ENCODE results near the gene MORN1. TPM values are rescaled to one million over a fixed set of nuclear protein-coding genes. Genes with fewer than 3 reads are reported as not detected.

The MORN1 gene
- total RNA-seq, 6 experiments from 2014 or later, result 3.1 to 7.1 (median 4.5) TPM

- Histone ChIP-seq H3K4me1 (no peaks in the 10 kb centered on the region), H3K36me3 (no peaks in the 10 kb centered on the region), H3K27ac (no peak overlapping the region), H3K27me3 (no peaks in the 10 kb centered on the region), H3K9me3 (no peaks in the 10 kb centered on the region), H3K4me3 (no peak overlapping the region)
- WGBS (ENCODE audit: insufficient coverage, low coverage, low lambda C conversion rate, missing lambda C conversion rate), result no CpG with 5 or more reads among the region's 16 CpGs
- TF ChIP-seq, protein P1, sequence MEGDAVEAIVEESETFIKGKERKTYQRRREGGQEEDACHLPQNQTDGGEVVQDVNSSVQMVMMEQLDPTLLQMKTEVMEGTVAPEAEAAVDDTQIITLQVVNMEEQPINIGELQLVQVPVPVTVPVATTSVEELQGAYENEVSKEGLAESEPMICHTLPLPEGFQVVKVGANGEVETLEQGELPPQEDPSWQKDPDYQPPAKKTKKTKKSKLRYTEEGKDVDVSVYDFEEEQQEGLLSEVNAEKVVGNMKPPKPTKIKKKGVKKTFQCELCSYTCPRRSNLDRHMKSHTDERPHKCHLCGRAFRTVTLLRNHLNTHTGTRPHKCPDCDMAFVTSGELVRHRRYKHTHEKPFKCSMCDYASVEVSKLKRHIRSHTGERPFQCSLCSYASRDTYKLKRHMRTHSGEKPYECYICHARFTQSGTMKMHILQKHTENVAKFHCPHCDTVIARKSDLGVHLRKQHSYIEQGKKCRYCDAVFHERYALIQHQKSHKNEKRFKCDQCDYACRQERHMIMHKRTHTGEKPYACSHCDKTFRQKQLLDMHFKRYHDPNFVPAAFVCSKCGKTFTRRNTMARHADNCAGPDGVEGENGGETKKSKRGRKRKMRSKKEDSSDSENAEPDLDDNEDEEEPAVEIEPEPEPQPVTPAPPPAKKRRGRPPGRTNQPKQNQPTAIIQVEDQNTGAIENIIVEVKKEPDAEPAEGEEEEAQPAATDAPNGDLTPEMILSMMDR (IDR thresholded peaks at IDR 0.05), result no peak
- TF ChIP-seq POLR2A (IDR thresholded peaks at IDR 0.05), result no peak
- ATAC-seq (no peak), DNase-seq (no peak)
- intact Hi-C loops (cut with DNase I), result loop anchor here in 1 of 2 donors (10.0 kb wide), 1 partner anchor 174 kb away; no protein-coding TSS in a partner anchor
Measured at GRCh38 chr1:2431103-2431502, 39.7 kb upstream of the MORN1 start.

- intact Hi-C loops (cut with DNase I), result loop anchor here in 1 of 2 donors (10.0 kb wide), 1 partner anchor 174 kb away; no protein-coding TSS in a partner anchor
- no peaks in the 10 kb centered on the region for H3K4me1 ChIP-seq
- no peaks in the 10 kb centered on the region for H3K36me3 ChIP-seq
- H3K27me3 ChIP-seq, result no peaks in the 10 kb centered on the region
- 78% methylated on average over 2 of the region's 10 CpGs for WGBS (ENCODE audit: insufficient coverage, low coverage, low lambda C conversion rate, missing lambda C conversion rate)
- no peak for ATAC-seq
- TF ChIP-seq POLR2A (IDR thresholded peaks at IDR 0.05), result no peak
- TF ChIP-seq, protein P1 (IDR thresholded peaks at IDR 0.05), result no peak
- H3K4me3 ChIP-seq, result no peak overlapping the region
- no peak overlapping the region for H3K27ac ChIP-seq
- DNase-seq, result no peak
- H3K9me3 ChIP-seq, result no peaks in the 10 kb centered on the region
Measured at GRCh38 chr1:2430592-2430973, 39.2 kb upstream of the MORN1 start.

- H3K4me3 ChIP-seq, result no peak overlapping the region
- 79% methylated on average over 7 of the region's 20 CpGs for WGBS (ENCODE audit: insufficient coverage, low coverage, low lambda C conversion rate, missing lambda C conversion rate)
- H3K36me3 ChIP-seq, result no peaks in the 10 kb centered on the region
- TF ChIP-seq, protein P1 (IDR thresholded peaks at IDR 0.05), result peak in 3 of 4 donors; percentile 8 to 28 (median 22)
- no peak for TF ChIP-seq POLR2A (IDR thresholded peaks at IDR 0.05)
- intact Hi-C loops (cut with DNase I), result loop anchor here in 1 of 2 donors (10.0 kb wide), 1 partner anchor 175 kb away; no protein-coding TSS in a partner anchor
- H3K27ac ChIP-seq, result no peak overlapping the region
- ATAC-seq (no peak), DNase-seq (no peak)
- H3K9me3 ChIP-seq, result no peaks in the 10 kb centered on the region
- H3K4me1 ChIP-seq, result no peaks in the 10 kb centered on the region
- no peaks in the 10 kb centered on the region for H3K27me3 ChIP-seq
Measured at GRCh38 chr1:2429780-2430591, 38.6 kb upstream of the MORN1 start.

DNA sequence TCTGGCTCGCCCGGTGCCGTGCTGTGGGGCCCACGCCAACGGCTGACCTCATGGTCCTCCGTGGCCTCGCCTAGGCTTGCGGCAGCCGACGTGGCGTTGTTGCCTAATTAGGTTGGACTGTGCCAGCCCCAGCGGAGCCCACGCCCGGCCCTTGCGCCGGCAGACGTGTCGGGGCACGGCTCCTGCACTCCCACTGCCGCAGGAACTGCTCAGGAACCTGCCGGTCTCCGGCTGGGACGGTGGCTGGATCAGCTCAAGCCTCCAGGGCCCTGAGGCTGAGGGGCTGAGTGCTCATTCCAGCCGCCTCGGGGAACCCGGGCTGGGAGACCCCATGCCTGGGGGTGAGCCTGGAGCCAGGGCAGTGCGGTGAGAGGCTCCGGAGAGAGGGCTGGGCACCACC is 37.1 kb upstream of the MORN1 start:
- no peak for DNase-seq
- Histone ChIP-seq H3K36me3 (no peaks in the 10 kb centered on the region), H3K4me1 (no peaks in the 10 kb centered on the region), H3K27me3 (no peaks in the 10 kb centered on the region), H3K9me3 (no peaks in the 10 kb centered on the region), H3K27ac (no peak overlapping the region), H3K4me3 (no peak overlapping the region)
- intact Hi-C loops (cut with DNase I), result no loop called here
- no peak for TF ChIP-seq POLR2A (IDR thresholded peaks at IDR 0.05)
- TF ChIP-seq, protein P1 (IDR thresholded peaks at IDR 0.05), result no peak
- no peak for ATAC-seq
- WGBS (ENCODE audit: insufficient coverage, low coverage, low lambda C conversion rate, missing lambda C conversion rate), result 95% methylated on average over 9 of the region's 28 CpGs

Data from right lobe of liver (tissue), 6 donors.